GM12875 (cell line): ENCODE data around the gene KRT17.

Experiments used
- H3K4me3 ChIP-seq: one replicate; pipeline ENCODE4 v1.5.1; 2011; ENCODE audit warnings: low read depth, low read length, control low read depth
- TF ChIP-seq, protein P1 (sequence below): IDR thresholded peaks from 2 replicates; pipeline ENCODE4 v1.5.1; 2011; ENCODE audit warnings: low read depth, mild to moderate bottlenecking, control low read depth, inconsistent platforms, low read length, moderate library complexity, borderline replicate concordance; ENCODE audit not compliant: insufficient read depth

Gene KRT17

DNA sequence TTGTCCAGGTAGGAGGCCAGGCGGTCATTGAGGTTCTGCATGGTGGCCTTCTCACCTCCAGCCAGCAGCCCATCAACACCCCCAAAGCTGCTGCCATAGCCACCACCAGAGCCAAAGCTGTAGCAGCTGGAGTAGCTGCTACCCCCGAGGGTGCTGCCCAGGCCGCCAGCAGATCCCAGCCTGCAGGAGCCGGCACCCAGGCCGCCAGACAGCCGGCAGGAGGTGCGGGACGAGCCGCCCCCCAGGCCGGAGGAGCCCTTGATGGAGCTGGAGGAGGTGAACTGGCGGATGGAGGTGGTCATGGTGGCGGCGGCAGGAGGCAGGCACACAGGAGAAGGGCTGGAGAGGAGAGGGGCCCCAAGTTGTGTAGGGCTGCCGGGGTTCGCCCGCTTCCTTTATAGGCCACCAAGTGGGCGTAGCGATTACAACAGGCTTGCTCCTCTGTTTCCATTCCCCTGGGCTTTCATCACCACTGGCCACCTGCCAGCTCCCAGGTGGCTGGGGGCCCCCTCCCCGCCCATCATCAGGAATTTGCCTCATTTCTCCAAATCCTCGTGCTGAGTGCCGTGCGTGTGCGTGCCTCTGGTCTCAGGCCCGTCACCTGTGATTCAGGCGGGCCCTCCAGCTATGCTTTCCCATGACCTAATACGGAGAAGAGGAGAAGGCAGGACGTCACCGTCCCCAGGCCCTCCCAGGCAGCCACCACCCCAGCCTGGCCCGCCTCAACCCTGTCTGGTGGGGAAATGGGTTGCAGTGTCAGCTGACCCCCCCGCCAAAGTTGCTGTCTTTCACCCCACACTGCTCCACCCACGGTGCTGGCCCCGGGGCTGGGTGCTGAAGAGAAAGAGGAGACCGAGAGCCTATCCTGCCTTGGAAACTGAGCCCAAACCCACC lies at the start of gene KRT17:
Gene KRT17, minus strand, starts transcription at position 368 of the 894 bp plus-strand sequence. Its CDS starts 66 bp downstream, at position 302.
- TF ChIP-seq, protein P1, sequence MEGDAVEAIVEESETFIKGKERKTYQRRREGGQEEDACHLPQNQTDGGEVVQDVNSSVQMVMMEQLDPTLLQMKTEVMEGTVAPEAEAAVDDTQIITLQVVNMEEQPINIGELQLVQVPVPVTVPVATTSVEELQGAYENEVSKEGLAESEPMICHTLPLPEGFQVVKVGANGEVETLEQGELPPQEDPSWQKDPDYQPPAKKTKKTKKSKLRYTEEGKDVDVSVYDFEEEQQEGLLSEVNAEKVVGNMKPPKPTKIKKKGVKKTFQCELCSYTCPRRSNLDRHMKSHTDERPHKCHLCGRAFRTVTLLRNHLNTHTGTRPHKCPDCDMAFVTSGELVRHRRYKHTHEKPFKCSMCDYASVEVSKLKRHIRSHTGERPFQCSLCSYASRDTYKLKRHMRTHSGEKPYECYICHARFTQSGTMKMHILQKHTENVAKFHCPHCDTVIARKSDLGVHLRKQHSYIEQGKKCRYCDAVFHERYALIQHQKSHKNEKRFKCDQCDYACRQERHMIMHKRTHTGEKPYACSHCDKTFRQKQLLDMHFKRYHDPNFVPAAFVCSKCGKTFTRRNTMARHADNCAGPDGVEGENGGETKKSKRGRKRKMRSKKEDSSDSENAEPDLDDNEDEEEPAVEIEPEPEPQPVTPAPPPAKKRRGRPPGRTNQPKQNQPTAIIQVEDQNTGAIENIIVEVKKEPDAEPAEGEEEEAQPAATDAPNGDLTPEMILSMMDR, result 0 out of 2 replicates have a peak, but pooled peaks have one; percentile 6
- H3K4me3 ChIP-seq, result no peak within 1 kb of the TSS

DNA sequence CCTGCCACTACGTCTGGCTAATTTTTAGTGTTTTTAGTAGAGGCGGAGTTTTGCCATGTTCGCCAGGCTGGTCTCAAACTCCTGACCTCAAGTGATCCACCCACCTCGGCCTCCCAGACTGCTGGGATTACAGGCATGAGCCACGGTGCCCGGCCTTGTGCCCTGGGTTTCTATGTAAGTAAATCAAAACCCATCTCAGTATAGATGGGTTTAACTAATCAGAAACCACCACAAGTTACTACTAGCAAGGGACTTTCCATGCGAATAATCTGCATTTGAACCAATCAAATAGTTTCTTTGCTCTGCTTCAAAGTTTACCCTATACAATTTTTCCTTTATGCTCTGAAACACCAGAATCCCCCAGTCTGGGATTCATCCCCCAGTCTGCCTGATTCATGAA lies 47.8 kb upstream of the KRT17 start:
- TF ChIP-seq, protein P1, result no peak
- no peak overlapping the region for H3K4me3 ChIP-seq

DNA sequence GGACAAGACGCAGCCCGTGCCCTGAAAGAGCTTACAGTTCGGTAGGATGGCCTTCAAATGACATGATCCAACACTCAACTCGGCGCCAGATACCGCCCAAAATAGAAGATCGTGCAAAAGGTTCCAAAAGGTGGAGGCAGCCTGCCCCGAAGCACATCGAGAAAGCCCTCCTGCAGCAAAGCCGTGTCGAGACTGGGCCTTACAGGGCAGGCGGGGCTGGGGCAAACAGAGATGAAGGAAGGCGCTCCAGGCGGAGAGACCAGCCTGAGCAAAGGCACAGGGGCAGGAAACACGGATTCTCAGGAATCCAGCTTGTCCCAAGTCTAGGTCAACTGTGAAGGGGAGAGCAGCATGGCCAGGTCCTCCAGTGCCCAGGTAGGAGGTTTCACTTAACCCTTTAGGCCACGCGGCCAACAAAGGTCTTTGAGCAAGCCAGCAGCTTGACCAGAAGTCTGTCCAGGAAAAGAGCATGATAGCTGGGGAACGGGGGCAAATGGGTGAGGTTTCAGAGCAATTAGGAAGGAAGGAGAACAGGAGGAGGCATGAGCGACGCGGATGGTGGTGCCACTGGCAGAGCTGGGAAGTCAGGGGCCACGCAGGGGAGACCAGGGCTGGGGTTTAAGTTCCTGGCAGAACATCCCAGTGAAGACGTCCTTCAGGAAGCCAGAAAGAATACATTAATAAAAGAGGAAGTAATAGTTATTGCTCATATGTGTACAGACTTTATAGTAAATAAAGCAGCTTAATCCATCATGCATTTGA lies 43.1 kb upstream of the KRT17 start:
- TF ChIP-seq, protein P1, result no peak

DNA sequence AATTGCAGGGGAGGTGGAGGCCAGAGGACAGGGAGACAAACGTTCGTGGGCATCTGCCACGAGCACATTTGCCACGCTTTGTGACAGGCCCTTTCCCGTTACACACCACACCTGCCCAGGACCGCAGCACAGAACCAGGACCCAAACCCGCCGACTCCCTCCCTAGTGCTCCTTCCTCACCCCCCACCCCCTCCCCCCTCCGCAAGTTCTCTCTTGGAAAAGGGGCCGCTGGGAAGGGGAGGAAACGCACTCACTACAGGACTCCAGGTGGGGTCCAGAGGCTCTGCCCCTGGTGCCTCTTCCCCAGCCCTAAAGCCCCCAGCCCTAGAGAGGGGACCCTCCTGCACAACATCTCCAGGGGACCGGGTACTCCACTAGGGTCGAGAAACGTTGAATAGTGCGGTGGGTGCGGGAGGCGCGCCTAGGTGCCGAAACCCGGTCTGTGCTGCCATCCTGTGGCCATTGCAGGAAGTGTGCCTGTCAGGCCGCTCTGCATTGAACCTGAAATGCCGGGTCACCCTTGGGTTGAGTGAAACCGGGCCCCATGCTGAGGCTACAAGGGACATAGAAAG lies 42.4 kb upstream of the KRT17 start:
- peak overlapping the region; percentile 29 for H3K4me3 ChIP-seq
- TF ChIP-seq, protein P1, result peak; percentile 93

More for the DNA sequence above, 43.1 kb upstream of the KRT17 start:
- no peak overlapping the region for H3K4me3 ChIP-seq

DNA sequence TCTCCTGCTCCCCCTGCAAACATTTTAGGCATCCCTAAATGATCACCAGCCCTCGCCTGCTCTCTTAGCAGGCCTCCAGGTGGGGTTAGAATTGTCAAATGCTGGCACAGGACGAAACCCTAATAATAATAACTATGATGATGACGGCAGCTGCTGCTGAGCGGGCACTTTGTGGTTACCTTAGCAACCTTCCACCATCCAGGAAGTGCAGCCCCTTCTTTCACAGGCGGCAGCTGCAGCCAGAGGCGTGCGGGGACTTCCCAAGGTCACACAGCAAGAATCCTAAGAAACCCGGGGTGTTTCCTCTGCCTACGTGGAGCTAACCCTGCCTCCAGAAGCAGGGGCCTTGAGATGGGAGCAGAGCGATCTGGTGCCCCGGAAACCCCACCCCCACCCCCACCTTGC lies 41.9 kb upstream of the KRT17 start:
- TF ChIP-seq, protein P1, result no peak
- peak overlapping the region; percentile 33 for H3K4me3 ChIP-seq

DNA sequence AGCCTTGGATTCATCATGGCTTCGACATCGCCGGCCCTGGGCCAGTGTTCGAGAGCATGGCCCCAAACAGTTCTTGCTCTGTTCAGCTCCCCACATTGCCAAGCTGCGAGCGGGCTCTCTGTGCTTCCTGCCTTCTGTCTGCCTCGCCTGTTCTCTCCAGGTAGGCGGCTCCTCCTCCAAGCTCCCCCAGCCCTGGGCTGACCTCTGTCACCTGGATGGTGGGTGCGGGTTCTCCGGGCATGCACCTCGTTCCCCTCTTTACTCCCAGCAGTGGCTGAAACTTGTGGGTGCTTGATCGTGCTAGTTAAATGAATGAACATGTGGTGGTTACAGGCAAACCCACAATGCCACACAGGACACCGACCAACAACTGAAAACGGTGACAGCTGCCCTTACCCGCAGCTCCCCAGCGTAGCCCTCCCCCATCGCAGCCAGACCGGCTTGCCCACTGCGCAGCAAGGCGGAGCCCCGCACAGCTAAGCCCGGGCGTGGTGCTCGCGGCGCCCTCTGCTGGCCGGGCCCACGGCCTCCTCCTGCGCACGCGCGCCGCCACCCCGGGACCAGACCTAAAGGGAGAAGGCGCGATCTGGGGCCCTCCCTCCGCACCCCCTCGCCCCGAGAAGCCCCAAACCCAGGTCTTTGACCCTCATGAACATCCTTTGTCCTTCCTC lies 41.3 kb upstream of the KRT17 start:
- TF ChIP-seq, protein P1, result peak; percentile 99
- peak overlapping the region; percentile 33 for H3K4me3 ChIP-seq
